Activated naive CD4-positive, alpha-beta T cell treated with anti-CD3 and anti-CD28 coated beads, Interleukin-2, amount 10 ng/mL, durations not matched to agents 7 days and 5 days (primary cell): Measurements from ENCODE around the gene MED28.

Experiments used
- CTCF ChIA-PET: fragments of 350-600 bp; sonication (Branson Sonifier 250); formaldehyde crosslinking; loops from one replicate; lab custom pipeline; 2021; ENCODE audit warnings: antibody characterized with exemption; lab: Charles Lee
- DNase-seq: peaks from one replicate; pipeline ENCODE4 v3.0.0-alpha.2; 2020
- H3K27ac Mint-ChIP-seq: one replicate; pipeline ENCODE4 v1.8.0; 2021; ENCODE audit warnings: mild to moderate bottlenecking, moderate library complexity, mixed read lengths
- H3K27me3 Mint-ChIP-seq: one replicate; pipeline ENCODE4 v1.8.0; 2021; ENCODE audit warnings: mild to moderate bottlenecking, mixed read lengths
- H3K36me3 Mint-ChIP-seq: one replicate; pipeline ENCODE4 v1.8.0; 2021; ENCODE audit warnings: mixed read lengths
- H3K4me1 Mint-ChIP-seq: one replicate; pipeline ENCODE4 v1.8.0; 2021; ENCODE audit warnings: mixed read lengths
- H3K4me3 Mint-ChIP-seq: one replicate; pipeline ENCODE4 v1.8.0; 2021; ENCODE audit warnings: mild to moderate bottlenecking, moderate library complexity, mixed read lengths
- H3K9me3 Mint-ChIP-seq: one replicate; pipeline ENCODE4 v1.8.0; 2021; ENCODE audit warnings: mixed read lengths

The MED28 gene

DNA sequence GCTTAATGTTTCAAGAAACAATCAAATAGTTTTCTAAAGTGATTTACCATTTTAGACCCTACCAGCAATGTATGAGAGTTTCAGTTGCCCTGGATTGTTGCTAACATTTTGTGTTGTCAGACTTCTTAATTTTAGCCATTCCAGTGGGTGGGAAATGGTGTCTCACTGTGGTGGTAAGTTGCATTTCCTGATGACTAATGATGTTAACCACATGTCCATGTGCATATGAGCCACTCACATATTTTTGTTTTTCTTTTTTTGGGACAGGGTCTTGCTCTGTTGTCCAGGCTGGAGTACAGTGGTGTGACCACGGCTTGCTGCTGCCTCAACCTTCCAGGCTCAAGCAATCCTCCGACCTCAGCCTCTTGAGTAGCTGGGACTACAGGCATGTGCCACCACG lies 48.3 kb downstream of the MED28 start:
- CTCF ChIA-PET: no interaction called here
- Mint-ChIP-seq H3K27me3 (peaks cover 15% of the 10 kb centered on the region), H3K36me3 (no peaks in the 10 kb centered on the region), H3K4me1 (no peaks in the 10 kb centered on the region), H3K9me3 (no peaks in the 10 kb centered on the region), H3K27ac (no peak overlapping the region), H3K4me3 (no peak overlapping the region)
- DNase-seq: no peak

- DNase-seq: no peak
- Mint-ChIP-seq H3K4me1 (no peaks in the 10 kb centered on the region), H3K4me3 (no peak overlapping the region), H3K27me3 (peaks cover 3% of the 10 kb centered on the region), H3K36me3 (no peaks in the 10 kb centered on the region), H3K27ac (no peak overlapping the region), H3K9me3 (no peaks in the 10 kb centered on the region)
- CTCF ChIA-PET: interaction anchor here (1.2 to 1.3 kb wide), 2 partner anchors 12 to 16 kb away, joined by 3 to 4 read pairs; no protein-coding TSS in a partner anchor
These were observed 50.3 kb downstream of the MED28 start for GRCh38 chr4:17664755-17665154.

DNA sequence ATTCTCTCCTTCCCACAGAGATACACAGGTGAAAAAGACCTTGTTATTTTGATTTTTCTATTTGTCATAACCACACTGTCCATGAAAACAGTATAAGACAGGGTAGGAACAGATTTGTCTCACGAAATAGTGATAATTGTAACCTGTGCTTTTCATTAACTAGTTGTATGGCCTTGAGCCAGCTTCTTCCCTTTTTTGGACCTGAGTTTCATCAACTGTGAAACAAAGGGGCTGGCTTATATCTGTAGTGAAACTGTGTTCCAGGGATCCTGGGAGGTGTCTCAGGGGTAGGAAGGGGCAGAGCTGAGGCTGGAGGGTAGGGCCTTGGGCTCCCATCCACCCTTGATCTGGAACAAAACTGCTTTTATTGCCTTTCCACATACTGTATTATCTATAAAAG lies 50.9 kb downstream of the MED28 start:
- CTCF ChIA-PET: no interaction called here
- peaks cover 3% of the 10 kb centered on the region for H3K27me3 Mint-ChIP-seq
- no peaks in the 10 kb centered on the region for H3K9me3 Mint-ChIP-seq
- DNase-seq: no peak
- H3K27ac Mint-ChIP-seq: no peak overlapping the region
- H3K4me3 Mint-ChIP-seq: no peak overlapping the region
- H3K36me3 Mint-ChIP-seq: no peaks in the 10 kb centered on the region
- H3K4me1 Mint-ChIP-seq: no peaks in the 10 kb centered on the region

DNA sequence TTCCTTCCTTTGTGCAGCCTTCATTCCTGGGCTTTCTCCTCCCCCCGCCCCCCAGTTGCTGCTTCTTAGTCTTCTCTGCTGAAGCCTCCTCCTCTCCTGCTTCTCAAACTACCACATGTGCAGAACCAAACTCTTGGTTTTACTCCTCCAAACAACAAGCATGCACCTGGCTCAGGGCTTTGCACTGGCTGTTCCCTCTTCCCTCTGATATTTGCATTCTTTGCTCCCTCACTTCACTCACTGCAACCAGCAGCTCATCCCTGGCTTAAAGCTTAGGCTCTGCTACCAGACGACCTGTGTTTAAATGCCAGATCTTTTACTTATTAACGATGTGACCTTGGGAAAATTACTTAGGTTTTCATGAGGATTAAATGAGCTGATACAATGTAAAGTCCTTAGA lies 51.4 kb downstream of the MED28 start:
- CTCF ChIA-PET: no interaction called here
- no peak overlapping the region for H3K27ac Mint-ChIP-seq
- H3K9me3 Mint-ChIP-seq: no peaks in the 10 kb centered on the region
- H3K36me3 Mint-ChIP-seq: no peaks in the 10 kb centered on the region
- no peak for DNase-seq
- peaks cover 3% of the 10 kb centered on the region for H3K27me3 Mint-ChIP-seq
- H3K4me1 Mint-ChIP-seq: no peaks in the 10 kb centered on the region
- H3K4me3 Mint-ChIP-seq: no peak overlapping the region

GRCh38 chr4:17667253-17667652 lies 52.8 kb downstream of the MED28 start:
- Mint-ChIP-seq H3K4me1 (no peaks in the 10 kb centered on the region), H3K9me3 (no peaks in the 10 kb centered on the region), H3K27ac (no peak overlapping the region), H3K36me3 (no peaks in the 10 kb centered on the region), H3K4me3 (no peak overlapping the region), H3K27me3 (peaks cover 14% of the 10 kb centered on the region)
- no peak for DNase-seq
- CTCF ChIA-PET: no interaction called here

DNA sequence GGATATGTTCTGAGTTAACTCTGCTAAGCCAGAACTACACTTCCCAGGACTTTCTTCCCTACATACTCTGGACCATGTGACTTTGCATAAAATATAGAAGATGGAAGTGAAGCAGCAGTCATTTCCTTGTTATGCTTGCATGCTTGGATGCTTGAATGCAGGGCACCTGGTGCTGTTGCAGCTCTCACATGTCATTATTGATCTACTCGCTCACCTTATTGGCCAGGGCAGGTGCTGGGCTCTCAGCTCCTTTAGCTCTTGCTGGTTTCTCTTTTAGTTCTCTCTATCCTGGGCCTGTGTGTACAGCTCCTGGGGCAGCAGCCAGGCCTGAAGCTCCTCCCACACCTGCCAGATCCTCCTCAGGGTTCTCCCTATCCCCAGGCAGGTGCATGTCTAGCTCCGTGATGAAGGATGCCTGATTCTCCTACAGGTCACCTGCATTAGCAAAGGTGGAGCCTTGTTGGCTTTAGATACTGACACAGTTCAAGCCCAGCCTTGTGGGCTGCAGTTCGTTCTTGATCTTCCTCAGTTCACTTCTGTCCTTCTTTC lies 53.3 kb downstream of the MED28 start:
- no peak overlapping the region for H3K27ac Mint-ChIP-seq
- CTCF ChIA-PET: no interaction called here
- H3K9me3 Mint-ChIP-seq: no peaks in the 10 kb centered on the region
- H3K4me1 Mint-ChIP-seq: no peaks in the 10 kb centered on the region
- no peak for DNase-seq
- H3K36me3 Mint-ChIP-seq: no peaks in the 10 kb centered on the region
- peaks cover 15% of the 10 kb centered on the region for H3K27me3 Mint-ChIP-seq
- H3K4me3 Mint-ChIP-seq: no peak overlapping the region

DNA sequence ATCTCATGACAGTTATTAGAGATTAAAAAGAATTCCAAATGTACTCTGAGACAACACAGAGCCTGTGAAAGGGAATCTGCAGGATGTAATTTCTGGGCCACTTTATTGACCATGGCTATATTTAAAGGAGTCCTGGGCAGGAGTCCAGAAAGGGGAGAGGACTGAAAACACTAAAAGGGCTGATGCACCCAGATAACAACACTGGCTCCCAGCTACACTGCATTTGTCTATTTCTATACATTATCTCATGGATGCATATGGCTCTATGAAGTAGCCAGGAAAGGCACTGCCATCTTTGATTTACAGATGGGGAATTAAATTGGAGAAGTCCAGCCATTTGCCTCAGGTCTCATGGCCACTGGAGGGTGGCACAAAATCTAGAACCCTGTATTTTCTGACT lies 56.0 kb downstream of the MED28 start:
- Mint-ChIP-seq H3K4me1 (no peaks in the 10 kb centered on the region), H3K4me3 (no peak overlapping the region), H3K36me3 (no peaks in the 10 kb centered on the region), H3K9me3 (no peaks in the 10 kb centered on the region), H3K27ac (no peak overlapping the region), H3K27me3 (peaks cover 15% of the 10 kb centered on the region)
- DNase-seq: no peak
- CTCF ChIA-PET: no interaction called here

- no peak for DNase-seq
- Mint-ChIP-seq H3K36me3 (no peaks in the 10 kb centered on the region), H3K27me3 (no peaks in the 10 kb centered on the region), H3K4me1 (no peaks in the 10 kb centered on the region), H3K27ac (no peak overlapping the region), H3K4me3 (no peak overlapping the region), H3K9me3 (no peaks in the 10 kb centered on the region)
- CTCF ChIA-PET: no interaction called here
These were observed 66.3 kb downstream of the MED28 start for GRCh38 chr4:17680559-17681280.

- Mint-ChIP-seq H3K4me3 (no peak overlapping the region), H3K27ac (no peak overlapping the region), H3K4me1 (no peaks in the 10 kb centered on the region), H3K9me3 (no peaks in the 10 kb centered on the region), H3K36me3 (no peaks in the 10 kb centered on the region), H3K27me3 (no peaks in the 10 kb centered on the region)
- DNase-seq: no peak
- CTCF ChIA-PET: no interaction called here
These were observed 67.1 kb downstream of the MED28 start for GRCh38 chr4:17681281-17682221.

DNA sequence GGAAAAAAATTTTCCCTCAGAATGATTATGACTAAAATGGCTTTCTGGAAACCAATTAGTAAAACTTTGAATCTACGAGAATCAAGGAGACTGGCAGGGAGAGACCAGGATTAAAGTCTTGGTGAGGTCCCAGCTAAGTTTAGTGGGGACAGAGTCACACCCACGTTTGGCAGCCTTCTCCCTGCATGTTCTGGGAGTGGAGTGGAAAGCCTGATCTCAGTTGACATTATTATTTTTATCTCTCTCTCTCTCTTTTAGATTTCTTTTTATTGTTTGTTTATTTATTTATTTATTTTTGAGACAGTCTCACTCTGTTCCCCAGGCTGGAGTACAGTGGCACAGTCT lies 67.8 kb downstream of the MED28 start:
- no peaks in the 10 kb centered on the region for H3K27me3 Mint-ChIP-seq
- no peak for DNase-seq
- H3K9me3 Mint-ChIP-seq: no peaks in the 10 kb centered on the region
- H3K27ac Mint-ChIP-seq: no peak overlapping the region
- no peaks in the 10 kb centered on the region for H3K4me1 Mint-ChIP-seq
- H3K36me3 Mint-ChIP-seq: no peaks in the 10 kb centered on the region
- no peak overlapping the region for H3K4me3 Mint-ChIP-seq
- CTCF ChIA-PET: no interaction called here
